Activated T-helper 2 cell treated with anti-CD3 and anti-CD28 coated beads, Interferon-gamma antibody, Interleukin-2, Interleukin-4, amounts not matched to agents 10 μg/mL and 5 μg/mL and 100 μg/mL, durations not matched to agents 14 hours and 24 hours and 36 hours (primary cell): ENCODE results near the gene BRD9. TPM values are rescaled to one million over a fixed set of nuclear protein-coding genes. Genes with fewer than 3 reads are reported as not detected.
"Not testable (repeated sequence)": the region's sequence is repeated elsewhere in the genome, so short reads cannot be mapped to it uniquely, and the experiment has no call there.

Experiments used
- DNase-seq: peaks from one replicate; pipeline ENCODE4 v3.0.0; 2021; ENCODE audit warnings: low spot score
- H3K27ac Mint-ChIP-seq: one replicate; pipeline ENCODE4 v1.8.0; 2021; ENCODE audit warnings: mixed read lengths
- H3K27me3 Mint-ChIP-seq: one replicate; pipeline ENCODE4 v1.8.0; 2021; ENCODE audit warnings: low read depth, mixed read lengths
- H3K36me3 Mint-ChIP-seq: one replicate; pipeline ENCODE4 v1.8.0; 2021; ENCODE audit warnings: low read depth, mixed read lengths
- H3K4me1 Mint-ChIP-seq: one replicate; pipeline ENCODE4 v1.8.0; 2021; ENCODE audit warnings: low read depth, mixed read lengths
- H3K4me3 Mint-ChIP-seq: one replicate; pipeline ENCODE4 v1.8.0; 2021; ENCODE audit warnings: low read depth, mild to moderate bottlenecking, moderate library complexity, mixed read lengths
- H3K9me3 Mint-ChIP-seq: one replicate; pipeline ENCODE4 v1.8.0; 2021; ENCODE audit warnings: mixed read lengths
- intact Hi-C: fragments of 100-400 bp; cut with micrococcal nuclease; formaldehyde crosslinking; loops from one replicate; pipeline ENCODE4 v1.15.1; 2023
- total RNA-seq: library from RNA; stranded (reverse); gene quantifications from 2 replicates; pipeline ENCODE4 v1.2.3, GENCODE V29; 2022

The BRD9 gene
- total RNA-seq, 1 donor from 2014 or later, result 72.9 TPM

GRCh38 chr5:845031-845675, 47.4 kb downstream of the BRD9 start:
- H3K27ac Mint-ChIP-seq, H3K9me3 Mint-ChIP-seq, H3K27me3 Mint-ChIP-seq, H3K36me3 Mint-ChIP-seq, H3K4me3 Mint-ChIP-seq, intact Hi-C loops, DNase-seq, H3K4me1 Mint-ChIP-seq: not testable (repeated sequence)

- H3K27ac Mint-ChIP-seq, H3K9me3 Mint-ChIP-seq, intact Hi-C loops, DNase-seq, H3K36me3 Mint-ChIP-seq, H3K4me3 Mint-ChIP-seq, H3K27me3 Mint-ChIP-seq, H3K4me1 Mint-ChIP-seq: not testable (repeated sequence)
Measured at GRCh38 chr5:844426-844825, 48.2 kb downstream of the BRD9 start.

DNA sequence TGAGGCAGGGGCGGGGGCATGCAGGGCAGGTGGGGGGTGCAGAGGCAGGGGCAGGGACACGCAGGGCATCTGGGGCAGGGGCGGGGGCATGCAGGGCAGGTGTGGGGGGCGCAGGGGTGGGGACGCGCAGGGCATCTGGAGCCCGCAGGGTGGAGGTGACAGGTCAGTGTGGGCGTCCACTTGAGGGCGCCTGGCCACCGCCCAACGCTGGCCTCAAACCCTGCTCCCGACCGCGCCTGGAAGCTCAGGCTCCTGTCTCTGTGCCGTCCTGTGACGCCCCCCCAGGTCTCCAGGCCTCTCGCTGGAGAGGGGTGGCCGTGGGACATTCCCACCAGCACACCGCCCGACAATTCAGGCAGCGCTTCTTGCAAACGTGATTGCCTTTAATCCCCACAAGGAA, 48.7 kb downstream of the BRD9 start:
- DNase-seq, intact Hi-C loops, H3K4me3 Mint-ChIP-seq, H3K27ac Mint-ChIP-seq, H3K9me3 Mint-ChIP-seq, H3K27me3 Mint-ChIP-seq, H3K4me1 Mint-ChIP-seq, H3K36me3 Mint-ChIP-seq: not testable (repeated sequence)

DNA sequence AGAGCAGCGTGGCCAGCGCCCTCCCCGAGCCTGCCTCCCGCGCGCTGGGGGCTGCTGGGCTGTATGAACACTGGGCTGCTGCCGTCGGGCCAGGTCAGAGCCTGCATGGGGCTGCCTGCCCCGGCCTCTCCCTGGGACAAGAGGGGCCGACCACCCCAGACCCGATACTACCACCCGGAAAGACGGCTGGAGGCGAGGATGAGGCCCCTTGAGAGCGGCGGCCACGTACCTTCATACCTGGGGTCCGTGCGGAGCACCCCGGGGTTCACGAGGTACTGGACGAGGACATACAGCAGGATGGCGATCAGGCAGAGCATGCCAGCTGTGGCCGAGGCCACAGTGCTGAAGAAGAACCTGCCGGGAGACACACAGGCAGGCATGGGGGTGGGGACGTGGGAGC, 49.2 kb downstream of the BRD9 start:
- H3K36me3 Mint-ChIP-seq, H3K27ac Mint-ChIP-seq, intact Hi-C loops, H3K4me3 Mint-ChIP-seq, H3K4me1 Mint-ChIP-seq, H3K9me3 Mint-ChIP-seq, H3K27me3 Mint-ChIP-seq, DNase-seq: not testable (repeated sequence)

GRCh38 chr5:842402-843221, 50.0 kb downstream of the BRD9 start:
- intact Hi-C loops, H3K27ac Mint-ChIP-seq, H3K4me1 Mint-ChIP-seq, H3K4me3 Mint-ChIP-seq, H3K36me3 Mint-ChIP-seq, DNase-seq, H3K9me3 Mint-ChIP-seq, H3K27me3 Mint-ChIP-seq: not testable (repeated sequence)

DNA sequence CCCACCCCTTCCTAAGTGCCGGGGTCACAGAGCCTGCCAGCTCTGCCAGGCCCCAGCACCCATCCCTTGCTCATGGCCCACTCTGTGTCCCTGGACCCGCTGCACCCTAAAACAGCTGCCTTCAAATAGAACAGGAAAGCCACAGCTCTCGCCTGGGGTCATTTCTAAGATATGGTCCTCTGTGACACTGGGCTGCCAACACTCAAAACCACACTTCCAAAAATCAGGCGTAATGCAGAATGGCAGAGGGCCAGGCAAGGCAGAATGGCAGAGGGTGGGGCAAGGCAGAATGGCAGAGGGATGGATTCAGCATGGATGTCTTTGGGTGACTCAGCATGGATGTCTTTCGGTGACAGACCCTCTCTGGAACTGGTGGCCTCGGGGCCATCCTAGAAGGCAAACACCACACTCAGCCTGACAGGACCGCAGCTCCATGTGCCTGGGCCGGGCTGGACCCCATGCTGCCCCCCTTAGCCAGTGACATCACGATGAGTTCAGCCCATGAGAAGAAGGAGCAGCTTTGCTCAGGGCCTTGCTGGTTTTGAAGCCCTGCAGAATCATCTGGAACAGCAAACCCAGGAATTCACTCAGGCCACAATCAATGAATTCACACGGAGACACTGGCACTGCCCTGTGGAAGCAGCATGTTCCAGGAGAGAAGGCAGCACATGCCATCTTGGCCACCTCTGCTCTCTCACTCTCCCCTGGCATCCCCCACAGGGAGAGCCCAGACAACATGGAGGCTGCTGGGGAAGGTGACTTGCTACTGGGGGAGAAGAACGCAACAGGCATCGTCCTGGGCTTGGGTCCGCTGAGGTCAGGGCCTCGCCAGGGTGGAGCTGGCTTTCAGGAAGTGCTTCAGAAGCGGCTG, 50.8 kb downstream of the BRD9 start:
- H3K9me3 Mint-ChIP-seq, H3K4me1 Mint-ChIP-seq, H3K27me3 Mint-ChIP-seq, intact Hi-C loops, H3K4me3 Mint-ChIP-seq, DNase-seq, H3K36me3 Mint-ChIP-seq, H3K27ac Mint-ChIP-seq: not testable (repeated sequence)

- H3K36me3 Mint-ChIP-seq, H3K9me3 Mint-ChIP-seq, H3K27ac Mint-ChIP-seq, H3K27me3 Mint-ChIP-seq, intact Hi-C loops, DNase-seq, H3K4me3 Mint-ChIP-seq, H3K4me1 Mint-ChIP-seq: not testable (repeated sequence)
Measured at GRCh38 chr5:840974-841435, 51.6 kb downstream of the BRD9 start.

DNA sequence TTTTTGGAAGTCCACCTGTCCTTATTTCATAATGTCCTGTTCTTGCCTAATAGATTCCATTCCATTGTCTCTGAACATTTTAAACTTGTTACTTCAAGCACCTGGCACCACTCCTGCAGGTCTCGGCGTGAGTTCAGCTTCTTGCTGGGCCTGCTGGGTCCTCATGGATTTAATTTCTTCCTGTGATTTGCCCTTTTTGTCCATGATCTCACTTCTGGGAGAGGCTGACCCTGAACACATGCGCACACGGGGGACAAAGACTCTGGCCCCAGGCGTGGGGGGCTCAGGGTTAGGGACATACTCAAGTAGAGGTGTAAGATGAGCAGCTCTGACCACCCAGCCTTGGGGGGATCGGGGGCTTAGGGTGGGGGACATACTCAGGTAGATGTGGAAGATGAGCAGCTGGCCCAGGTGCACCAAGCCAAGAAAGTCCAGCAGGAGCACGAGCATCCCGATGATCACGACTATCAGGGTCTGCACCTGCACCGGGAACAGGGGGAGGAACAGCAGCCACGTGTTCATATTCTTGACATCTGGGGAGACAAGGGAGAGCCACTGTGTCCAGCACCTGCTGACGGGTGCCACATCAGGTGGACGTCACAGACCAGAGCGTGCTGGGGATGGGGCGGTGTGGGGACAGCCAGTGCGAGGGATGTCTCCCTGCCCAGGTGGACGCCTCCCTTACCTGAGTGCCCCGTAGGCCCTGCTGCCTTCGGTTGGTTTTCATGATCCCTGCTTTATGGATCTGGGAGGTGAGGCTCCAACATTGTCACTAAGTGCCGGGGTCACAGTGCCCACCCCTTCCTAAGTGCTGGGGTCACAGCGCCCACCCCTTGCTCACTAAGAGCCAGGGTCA, 52.3 kb downstream of the BRD9 start:
- H3K36me3 Mint-ChIP-seq, H3K4me1 Mint-ChIP-seq, DNase-seq, H3K9me3 Mint-ChIP-seq, H3K4me3 Mint-ChIP-seq, intact Hi-C loops, H3K27me3 Mint-ChIP-seq, H3K27ac Mint-ChIP-seq: not testable (repeated sequence)

- H3K9me3 Mint-ChIP-seq, H3K4me1 Mint-ChIP-seq, H3K27ac Mint-ChIP-seq, H3K27me3 Mint-ChIP-seq, DNase-seq, H3K4me3 Mint-ChIP-seq, intact Hi-C loops, H3K36me3 Mint-ChIP-seq: not testable (repeated sequence)
Measured at GRCh38 chr5:838431-838851, 54.2 kb downstream of the BRD9 start.

- DNase-seq, H3K27me3 Mint-ChIP-seq, H3K9me3 Mint-ChIP-seq, H3K4me3 Mint-ChIP-seq, H3K27ac Mint-ChIP-seq, H3K36me3 Mint-ChIP-seq, H3K4me1 Mint-ChIP-seq, intact Hi-C loops: not testable (repeated sequence)
Measured at GRCh38 chr5:837621-838121, 54.9 kb downstream of the BRD9 start.

DNA sequence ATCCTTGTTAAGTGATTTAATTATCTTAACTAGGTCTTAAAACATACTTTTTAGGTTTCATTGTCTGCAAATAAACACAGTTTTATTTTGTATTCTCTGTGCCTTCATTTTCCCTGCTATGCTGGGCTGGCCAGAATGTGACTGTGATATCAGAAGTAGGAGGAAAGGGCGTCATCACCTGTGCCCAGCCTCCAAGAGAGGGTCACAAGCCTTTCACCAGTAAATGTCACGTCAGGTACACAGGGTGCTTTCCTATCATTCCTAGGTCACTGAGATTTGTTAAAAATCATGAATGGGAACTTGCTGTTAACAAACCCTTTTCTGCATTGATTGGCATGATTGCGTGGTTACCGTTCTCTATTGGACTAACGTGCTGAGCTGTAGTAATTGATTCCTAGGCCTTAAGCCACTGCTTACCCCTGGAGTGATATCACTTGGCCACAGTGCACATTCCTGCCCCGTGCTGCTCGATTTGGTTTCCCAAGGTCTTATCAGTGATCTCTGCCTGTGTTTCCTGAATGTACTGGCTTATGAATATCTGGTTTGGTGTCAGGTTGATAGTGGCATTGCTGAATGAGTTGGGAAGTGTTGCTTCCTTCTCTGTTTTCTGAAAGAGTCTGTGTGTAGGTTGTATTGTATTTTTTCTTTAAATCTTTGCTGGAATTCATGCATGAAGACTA, 56.5 kb downstream of the BRD9 start:
- H3K4me1 Mint-ChIP-seq, intact Hi-C loops, H3K27me3 Mint-ChIP-seq, H3K27ac Mint-ChIP-seq, H3K9me3 Mint-ChIP-seq, H3K4me3 Mint-ChIP-seq, H3K36me3 Mint-ChIP-seq, DNase-seq: not testable (repeated sequence)

DNA sequence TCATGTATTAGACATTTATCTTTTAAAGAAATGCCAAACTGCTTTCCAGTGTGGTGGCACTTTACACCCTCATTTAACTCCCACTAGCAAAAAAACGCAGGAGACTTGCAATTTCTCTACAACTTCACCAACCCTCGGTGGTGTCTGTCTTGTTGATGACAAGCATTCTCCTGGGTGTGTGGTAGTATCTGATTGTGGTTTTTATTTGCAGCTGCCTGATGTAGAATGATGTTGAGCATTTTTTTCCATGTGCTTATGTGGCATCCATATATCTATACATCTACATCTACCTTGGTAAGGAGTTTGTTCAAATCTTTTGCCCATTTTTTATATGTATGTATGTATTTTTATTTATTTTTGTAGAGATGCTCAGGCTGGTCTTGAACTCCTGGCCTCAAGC, 58.6 kb downstream of the BRD9 start:
- H3K4me1 Mint-ChIP-seq, H3K9me3 Mint-ChIP-seq, H3K27me3 Mint-ChIP-seq, H3K27ac Mint-ChIP-seq, H3K4me3 Mint-ChIP-seq, intact Hi-C loops, H3K36me3 Mint-ChIP-seq, DNase-seq: not testable (repeated sequence)
